HCT116 (cell line): ENCODE measurements around the gene DTNBP1. TPM values are rescaled to one million over a fixed set of nuclear protein-coding genes. Genes with fewer than 3 reads are reported as not detected.

Source experiments
- ATAC-seq: fragments of 200-7000 bp; cut with Tn5 transposase; 2 replicates; pipeline ENCODE4 v1.9.1; 2020; ENCODE audit warnings: mild to moderate bottlenecking, moderate library complexity
- BruUV-seq: library from RNA; stranded (reverse); fragments of 400-500 nt; replicated peaks from 2 replicates; lab custom pipeline; 2021; lab: Mats Ljungman, UMichigan
- CTCF ChIA-PET: fragments of 300-600 bp; sonication (Branson Sonifier 250); formaldehyde crosslinking; loops from one replicate; lab custom pipeline; 2021; ENCODE audit warnings: antibody characterized with exemption; lab: Charles Lee
- POLR2A ChIA-PET: fragments of 300-600, 350-600 bp; sonication (Branson Sonifier 250); formaldehyde crosslinking; loops from one replicate; lab custom pipeline; 2021; ENCODE audit warnings: antibody characterized with exemption; lab: Charles Lee
- RAD21 ChIA-PET, 2 experiments: fragments of 300-600 bp; sonication (Branson Sonifier 250); formaldehyde crosslinking; loops; one replicate each; lab custom pipeline; 2023; ENCODE audit warnings: low total read pairs in 2 of 2; ENCODE audit not compliant: uncharacterized antibody in 2 of 2, unreplicated experiment in 2 of 2, low non-redundant PET in 1 of 2; lab: Charles Lee
- DNase-seq: peaks from one replicate; pipeline ENCODE4 v3.0.0-alpha.2; 2010; ENCODE audit warnings: low read depth, low spot score
- H2AFZ ChIP-seq: fragments of 200-600 bp; shearing (Covaris generic), sonication (generic); 2 replicates; pipeline ENCODE4 v1.6.1; 2017; ENCODE audit warnings: low read depth, mixed run types, mixed read lengths, antibody characterized with exemption, low read length; ENCODE audit not compliant: poor library complexity, severe bottlenecking
- H3K27ac ChIP-seq: 2 replicates; pipeline ENCODE4 v1.5.1; 2012; ENCODE audit warnings: low read depth, low read length
- H3K27me3 ChIP-seq: fragments of 200-600 bp; sonication (generic); 2 replicates; pipeline ENCODE4 v1.6.1; 2016; ENCODE audit warnings: mixed run types, low read length, mixed read lengths; ENCODE audit not compliant: insufficient read depth
- H3K36me3 ChIP-seq, 2 experiments: fragments of 200-500 bp in 1 of 2; fragments of 200-600 bp in 1 of 2; sonication (Bioruptor generic) in 1 of 2; sonication (generic) in 1 of 2; 2 replicates each; pipeline versions ENCODE4 v1.5.1 to v1.6.1; 2014 to 2016; ENCODE audit warnings: low read length in 2 of 2, inconsistent platforms in 1 of 2, mixed read lengths in 1 of 2, mixed run types in 1 of 2; ENCODE audit not compliant: insufficient read depth in 2 of 2, control insufficient read depth in 1 of 2
- H3K4me1 ChIP-seq, 2 experiments: fragments of 200-600 bp in 1 of 2; sonication (generic) in 1 of 2; 2 replicates each; pipeline versions ENCODE4 v1.5.1 to v1.6.1; 2012 to 2017; ENCODE audit warnings: low read length in 2 of 2, inconsistent platforms in 1 of 2, mild to moderate bottlenecking in 1 of 2, mixed read lengths in 1 of 2, mixed run types in 1 of 2, moderate library complexity in 1 of 2; ENCODE audit not compliant: insufficient read depth in 2 of 2, control insufficient read depth in 1 of 2
- H3K4me2 ChIP-seq: fragments of 200-600 bp; sonication (generic); 2 replicates; pipeline ENCODE4 v1.6.1; 2017; ENCODE audit warnings: mixed run types, low read length, mixed read lengths
- H3K4me3 ChIP-seq, 2 experiments: fragments of 200-600 bp in 1 of 2; sonication (generic) in 1 of 2; replicated peaks in 1 of 2; 2 replicates each; pipeline ENCODE4 v1.5.1; 2011 to 2016; ENCODE audit warnings: low read length in 2 of 2, control low read depth in 1 of 2, low read depth in 1 of 2, mild to moderate bottlenecking in 1 of 2, mixed read lengths in 1 of 2, mixed run types in 1 of 2
- H3K79me2 ChIP-seq: fragments of 200-600 bp; sonication (generic); 2 replicates; pipeline ENCODE4 v1.6.1; 2017; ENCODE audit warnings: mild to moderate bottlenecking, mixed run types, low read length, moderate library complexity, mixed read lengths; ENCODE audit not compliant: insufficient read depth
- H3K9ac ChIP-seq: fragments of 200-600 bp; sonication (generic); 2 replicates; pipeline ENCODE4 v1.6.1; 2016; ENCODE audit warnings: low read length, mixed read lengths
- H3K9me2 ChIP-seq: fragments of 200-600 bp; sonication (generic), shearing (Covaris generic); 2 replicates; pipeline ENCODE4 v1.6.1; 2017; ENCODE audit warnings: mixed run types, mild to moderate bottlenecking, moderate library complexity; ENCODE audit not compliant: insufficient read depth
- H3K9me3 ChIP-seq, 2 experiments: fragments of 200-500 bp in 1 of 2; fragments of 200-600 bp in 1 of 2; sonication (Bioruptor generic) in 1 of 2; sonication (generic) in 1 of 2; 2 replicates each; pipeline ENCODE4 v1.6.1; 2014 to 2017; ENCODE audit warnings: low read length in 2 of 2, mixed read lengths in 2 of 2, inconsistent platforms in 1 of 2, low read depth in 1 of 2, mild to moderate bottlenecking in 1 of 2, mixed run types in 1 of 2, moderate library complexity in 1 of 2; ENCODE audit not compliant: control insufficient read depth in 1 of 2, insufficient read depth in 1 of 2
- H4K20me1 ChIP-seq: fragments of 200-600 bp; sonication (generic), shearing (Covaris generic); 2 replicates; pipeline ENCODE4 v1.6.1; 2017; ENCODE audit warnings: mixed run types, mild to moderate bottlenecking, moderate library complexity; ENCODE audit not compliant: insufficient read depth
- ATF3 ChIP-seq: IDR thresholded peaks from 2 replicates; pipeline ENCODE4 v1.6.1; 2012
- CBX3 ChIP-seq: IDR thresholded peaks from 2 replicates; pipeline ENCODE4 v1.6.1; 2012; ENCODE audit warnings: low read depth
- CEBPB ChIP-seq: IDR thresholded peaks from 2 replicates; pipeline ENCODE4 v1.6.1; 2012; ENCODE audit warnings: low read depth
- ELF1 ChIP-seq: IDR thresholded peaks from 2 replicates; pipeline ENCODE4 v1.6.1; 2012; ENCODE audit warnings: low read depth, borderline replicate concordance
- EZH2 ChIP-seq: fragments of 200-600 bp; sonication (generic); IDR thresholded peaks from 2 replicates; pipeline ENCODE4 v1.6.1; 2017; ENCODE audit warnings: antibody characterized with exemption, mixed run types
- FOSL1 ChIP-seq: IDR thresholded peaks from 2 replicates; pipeline ENCODE4 v1.6.1; 2012; ENCODE audit warnings: low read depth
- JUND ChIP-seq: IDR thresholded peaks from 2 replicates; pipeline ENCODE4 v1.6.1; 2012
- MAX ChIP-seq: IDR thresholded peaks from 2 replicates; pipeline ENCODE4 v1.6.1; 2012
- POLR2A ChIP-seq: IDR thresholded peaks from 2 replicates; pipeline ENCODE4 v1.7.0; 2011; ENCODE audit warnings: borderline replicate concordance; ENCODE audit not compliant: insufficient read depth, insufficient read length; ENCODE audit errors: extremely low read depth
- POLR2AphosphoS5 ChIP-seq: IDR thresholded peaks from 2 replicates; pipeline ENCODE4 v1.6.1; 2011; ENCODE audit warnings: mild to moderate bottlenecking, low read depth, low read length, moderate library complexity
- RAD21 ChIP-seq: IDR thresholded peaks from 2 replicates; pipeline ENCODE4 v1.6.1; 2012; ENCODE audit warnings: low read depth, mild to moderate bottlenecking
- REST ChIP-seq: IDR thresholded peaks from 2 replicates; pipeline ENCODE4 v1.6.1; 2012; ENCODE audit warnings: low read depth
- SIN3A ChIP-seq: IDR thresholded peaks from 2 replicates; pipeline ENCODE4 v1.6.1; 2012; ENCODE audit warnings: low read depth
- SP1 ChIP-seq: IDR thresholded peaks from 2 replicates; pipeline ENCODE4 v1.6.1; 2012; ENCODE audit warnings: low read depth
- ZBTB33 ChIP-seq: IDR thresholded peaks from 2 replicates; pipeline ENCODE4 v1.6.1; 2011; ENCODE audit warnings: mild to moderate bottlenecking, low read length, moderate library complexity; ENCODE audit not compliant: insufficient replicate concordance; ENCODE audit errors: extremely low read depth
- ZFX ChIP-seq: fragments of 450-650 bp; IDR thresholded peaks from 2 replicates; pipeline ENCODE4 v1.6.1; 2017
- intact Hi-C: fragments of 100-400 bp; cut with micrococcal nuclease; formaldehyde crosslinking; loops from 2 replicates; pipeline ENCODE4 v1.10.0; 2022
- total RNA-seq: library from RNA; stranded (reverse); gene quantifications from one replicate; pipeline ENCODE4 v1.2.1, GENCODE V29; 2021; ENCODE audit not compliant: unreplicated experiment

The DTNBP1 gene
- total RNA-seq, 1 experiment from 2014 or later, result 16.7 TPM

- ATAC-seq (no peak), DNase-seq (no peak)
- Histone ChIP-seq H4K20me1 (no peaks in the 10 kb centered on the region), H3K79me2 (no peaks in the 10 kb centered on the region), H2AFZ (no peak overlapping the region), H3K9ac (no peak overlapping the region), H3K9me2 (no peaks in the 10 kb centered on the region), H3K4me2 (no peak overlapping the region), H3K9me3 (no peaks in the 10 kb centered on the region), H3K4me1 (no peaks in the 10 kb centered on the region), H3K27ac (no peak overlapping the region), H3K36me3 (no peaks in the 10 kb centered on the region), H3K27me3 (no peaks in the 10 kb centered on the region), H3K4me3 (no peak overlapping the region)
- RAD21 ChIA-PET, result no interaction called here
- CTCF ChIA-PET, result no interaction called here
- POLR2A ChIA-PET, result no interaction called here
- no TSS peak for BruUV-seq
- intact Hi-C loops, result loop anchor here (10.0 kb wide), 2 partner anchors 373 to 1503 kb away; no protein-coding TSS in a partner anchor
- TF ChIP-seq ZBTB33 (no peak), SP1 (no peak), ZFX (no peak), CEBPB (no peak)
Measured at GRCh38 chr6:15627821-15628220, 35.0 kb downstream of the DTNBP1 start.

- Histone ChIP-seq H4K20me1 (no peaks in the 10 kb centered on the region), H3K9me2 (no peaks in the 10 kb centered on the region), H3K4me1 (no peaks in the 10 kb centered on the region), H3K27me3 (no peaks in the 10 kb centered on the region), H3K79me2 (no peaks in the 10 kb centered on the region), H3K27ac (no peak overlapping the region), H3K4me2 (no peak overlapping the region), H3K9me3 (no peaks in the 10 kb centered on the region), H2AFZ (no peak overlapping the region), H3K36me3 (no peaks in the 10 kb centered on the region), H3K9ac (no peak overlapping the region), H3K4me3 (no peak overlapping the region)
- CTCF ChIA-PET, result no interaction called here
- ATAC-seq (no peak), DNase-seq (no peak)
- RAD21 ChIA-PET, result no interaction called here
- BruUV-seq, result no TSS peak
- intact Hi-C loops, result loop anchor here (10.0 kb wide), 2 partner anchors 372 to 1502 kb away; no protein-coding TSS in a partner anchor
- POLR2A ChIA-PET, result no interaction called here
- TF ChIP-seq SIN3A (no peak), EZH2 (no peak), ELF1 (no peak), RAD21 (no peak), POLR2A (no peak), CBX3 (no peak), POLR2AphosphoS5 (no peak), FOSL1 (no peak), MAX (no peak), REST (no peak), ATF3 (no peak), JUND (no peak), CEBPB (no peak)
Measured at GRCh38 chr6:15626878-15627674, 35.8 kb downstream of the DTNBP1 start.
